AG20443 (cell line): ENCODE data around the gene IKZF3.
"Not testable (repeated sequence)": the region's sequence is repeated elsewhere in the genome, so short reads cannot be mapped to it uniquely, and the experiment has no call there.

Source experiments
- DNase-seq: peaks from one replicate; pipeline ENCODE4 v3.0.0; 2012; ENCODE audit warnings: low spot score, mixed read lengths

IKZF3 gene

DNA sequence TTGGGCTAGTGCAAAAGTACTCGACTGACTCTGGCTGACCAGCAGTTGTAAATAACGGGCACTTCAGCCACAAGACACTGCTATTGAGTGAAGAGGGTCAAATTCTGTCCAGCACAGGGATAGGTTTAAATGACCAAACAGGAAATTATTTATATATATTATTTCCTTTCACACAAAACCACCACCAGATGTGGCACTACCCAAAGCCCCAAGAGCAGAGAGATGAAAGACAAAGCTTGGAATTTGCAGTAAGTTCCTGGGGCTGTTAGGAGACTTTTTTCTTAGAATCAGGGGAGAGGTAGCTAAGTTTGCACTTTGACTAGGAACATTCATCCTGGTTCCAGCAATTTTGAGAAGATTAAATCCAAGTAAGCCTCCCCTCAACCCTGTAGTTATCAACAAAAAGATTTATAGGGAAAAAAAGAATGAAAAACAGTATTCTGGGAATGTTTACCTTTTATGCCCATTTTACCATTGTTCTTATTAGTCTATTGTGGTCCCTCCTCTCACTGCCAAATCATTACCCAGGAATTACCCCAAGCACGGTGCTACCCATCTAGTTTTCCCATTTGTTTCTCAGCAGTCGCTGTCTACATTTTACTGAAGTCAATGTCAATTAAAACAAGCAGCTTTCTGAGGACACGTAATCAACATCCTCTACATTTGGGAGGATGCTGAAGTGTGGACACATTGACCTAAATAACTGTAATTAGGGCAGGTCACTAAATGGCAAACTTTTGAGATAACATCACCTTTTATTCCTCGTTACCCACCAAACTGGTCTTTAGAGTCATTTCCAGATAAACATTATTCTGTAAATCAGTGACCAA, 82.9 kb downstream of the IKZF3 start:
- DNase-seq = no peak

DNA sequence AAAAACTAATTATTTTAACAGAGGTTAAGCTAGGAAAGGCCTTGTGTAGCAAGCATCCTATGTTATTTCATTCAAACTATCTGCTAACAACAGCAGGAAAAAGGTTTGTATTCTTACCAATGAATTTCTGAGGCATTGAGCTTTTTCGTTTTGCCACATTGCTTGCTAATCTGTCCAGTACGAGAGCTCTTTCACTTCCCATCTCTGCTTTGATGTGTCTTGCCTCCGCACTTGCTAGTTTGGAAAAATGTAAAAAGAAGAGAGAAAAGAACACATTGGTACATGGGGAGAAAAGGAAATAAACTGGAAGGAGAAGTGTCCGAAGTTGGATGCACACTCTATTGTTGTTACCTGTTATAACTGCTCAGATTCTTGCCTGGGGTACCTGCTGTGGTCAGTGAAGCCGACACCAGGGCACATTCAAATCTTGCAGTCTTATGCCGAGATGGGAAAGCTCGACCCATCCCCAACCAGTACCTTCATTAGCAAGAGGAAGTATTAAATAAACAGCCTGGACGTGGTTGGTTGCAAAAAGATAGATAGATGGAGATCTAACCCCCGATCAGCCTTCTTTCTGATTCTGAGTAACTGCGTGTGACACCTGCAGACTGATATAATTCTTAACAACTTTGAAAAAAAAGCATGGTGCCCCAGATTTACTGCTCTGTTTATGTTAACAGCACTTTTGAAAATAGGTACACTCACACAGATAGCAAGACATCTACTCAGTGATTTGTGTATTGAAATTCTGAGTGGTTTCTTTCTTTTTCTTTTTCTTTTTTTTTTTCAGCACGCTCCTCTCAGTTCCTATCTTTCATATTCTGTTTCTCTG, 86.4 kb downstream of the IKZF3 start:
- no peak for DNase-seq

DNA sequence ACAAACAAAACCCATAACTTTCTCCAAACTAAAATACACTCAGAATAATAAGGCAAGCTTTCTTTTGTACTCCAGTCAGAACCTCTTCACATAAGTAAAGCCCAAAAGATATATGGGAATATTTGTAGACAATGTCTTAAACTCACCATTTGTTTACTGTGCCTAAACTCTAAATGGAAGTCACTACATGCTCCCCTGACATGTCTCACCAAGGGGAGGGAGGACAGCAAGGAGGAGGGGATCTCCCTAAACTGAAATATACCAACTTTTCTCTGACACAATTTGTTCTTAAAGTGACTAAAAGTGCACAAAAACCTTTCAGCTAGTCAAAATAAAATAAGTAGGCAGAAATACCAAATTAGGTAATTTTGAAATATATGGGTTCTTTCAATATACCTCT, 87.9 kb downstream of the IKZF3 start:
- no peak for DNase-seq

DNA sequence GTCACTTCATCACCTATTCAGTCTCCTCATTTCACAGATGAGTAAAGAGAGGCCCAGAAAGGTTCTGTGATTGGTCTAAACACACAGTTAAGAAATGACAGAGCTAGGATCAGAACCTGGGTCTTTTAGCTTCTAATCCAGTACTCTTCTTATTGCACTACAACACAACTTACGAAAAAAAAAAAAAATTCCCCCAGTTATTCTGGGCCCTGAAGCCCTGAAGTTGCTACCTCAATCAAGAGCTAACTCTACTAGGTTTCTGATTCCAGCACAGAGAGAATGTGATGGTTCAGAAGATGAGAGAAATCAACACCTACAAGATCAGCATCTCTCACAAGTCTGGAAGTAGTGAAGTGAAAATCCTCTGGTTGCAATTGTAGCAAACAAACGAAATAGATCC, 89.1 kb downstream of the IKZF3 start:
- DNase-seq = no peak

DNA sequence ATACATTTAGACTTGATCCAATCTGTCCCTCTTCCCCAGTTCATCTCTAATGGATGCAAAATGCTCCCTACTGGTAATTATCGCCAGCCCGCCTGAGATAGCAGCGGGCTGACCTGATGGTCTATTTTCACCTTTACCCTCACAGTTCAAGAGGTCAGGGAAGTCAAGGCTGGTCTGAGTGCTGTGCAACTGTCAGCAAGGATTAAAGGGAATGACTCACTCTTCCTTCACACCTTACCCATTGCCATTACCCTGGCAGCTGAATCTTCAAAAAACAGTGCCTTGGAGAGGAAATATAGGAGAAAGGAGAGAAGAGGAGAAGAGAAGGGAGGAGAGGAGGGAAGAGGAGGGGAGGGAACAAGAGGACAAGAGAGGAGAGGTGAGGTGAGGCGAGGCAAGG, 90.1 kb downstream of the IKZF3 start:
- DNase-seq = no peak

DNA sequence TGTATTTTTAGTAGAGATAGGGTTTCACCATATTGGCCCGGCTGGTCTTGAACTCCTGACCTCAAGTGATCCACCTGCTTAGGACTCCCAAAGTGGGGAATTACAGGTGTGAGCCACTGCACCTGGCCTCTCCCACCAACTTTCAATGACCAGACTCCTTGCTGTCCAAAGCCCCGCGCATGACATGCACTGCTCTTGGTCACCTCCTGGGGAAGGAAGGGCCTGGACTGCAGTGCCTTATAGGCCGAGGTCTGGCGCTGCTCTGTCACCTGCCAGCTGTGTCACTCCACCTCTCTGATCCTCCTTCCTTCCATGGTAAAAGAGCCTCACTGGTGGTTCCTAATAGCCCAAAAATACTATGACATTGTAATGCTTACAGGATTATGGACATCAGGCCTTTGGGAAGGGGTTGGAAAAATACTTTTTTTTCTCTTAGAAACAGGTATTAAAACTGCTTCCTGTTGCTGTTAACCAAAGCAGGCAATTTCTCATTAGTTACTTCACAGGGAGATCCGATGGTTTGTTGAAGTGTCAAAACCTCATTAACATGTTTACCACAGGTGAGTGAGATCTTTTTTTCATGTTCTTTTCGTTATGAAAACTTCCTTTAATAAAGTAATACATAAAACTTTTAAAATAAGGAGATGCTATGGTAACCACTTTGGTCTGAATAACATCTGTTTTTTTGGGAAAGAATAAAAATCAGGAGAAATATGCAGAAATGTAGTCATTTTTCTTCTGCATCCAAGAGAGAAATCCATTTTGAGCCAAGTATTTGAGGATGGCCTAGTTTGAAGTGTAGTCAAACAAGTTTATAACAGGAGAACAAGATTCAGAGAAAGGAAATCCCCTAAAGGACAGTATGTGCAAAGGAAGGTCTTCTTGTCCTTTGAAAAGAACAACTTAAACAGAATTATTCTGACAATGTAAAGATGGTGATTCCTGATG, 90.9 kb downstream of the IKZF3 start:
- no peak for DNase-seq

DNA sequence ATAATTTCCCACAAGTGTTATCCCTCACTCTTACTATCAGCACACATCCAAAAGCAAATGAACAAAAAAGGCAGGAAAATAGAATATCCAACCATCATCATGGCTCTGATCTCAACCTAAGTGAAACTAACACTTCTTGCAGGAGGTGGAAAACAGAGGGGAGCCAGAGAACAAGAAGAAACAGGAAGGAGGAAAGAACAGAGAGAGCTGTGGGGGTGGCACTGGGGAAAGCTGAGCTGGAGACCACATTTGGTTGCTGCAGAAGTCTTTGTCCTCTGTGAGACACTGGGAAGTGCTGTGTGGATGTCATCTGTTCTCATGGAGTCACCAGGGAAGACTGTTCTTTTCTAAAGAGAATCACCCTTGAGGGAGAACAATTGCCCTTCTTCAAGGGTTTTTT, 91.7 kb downstream of the IKZF3 start:
- DNase-seq = no peak

DNA sequence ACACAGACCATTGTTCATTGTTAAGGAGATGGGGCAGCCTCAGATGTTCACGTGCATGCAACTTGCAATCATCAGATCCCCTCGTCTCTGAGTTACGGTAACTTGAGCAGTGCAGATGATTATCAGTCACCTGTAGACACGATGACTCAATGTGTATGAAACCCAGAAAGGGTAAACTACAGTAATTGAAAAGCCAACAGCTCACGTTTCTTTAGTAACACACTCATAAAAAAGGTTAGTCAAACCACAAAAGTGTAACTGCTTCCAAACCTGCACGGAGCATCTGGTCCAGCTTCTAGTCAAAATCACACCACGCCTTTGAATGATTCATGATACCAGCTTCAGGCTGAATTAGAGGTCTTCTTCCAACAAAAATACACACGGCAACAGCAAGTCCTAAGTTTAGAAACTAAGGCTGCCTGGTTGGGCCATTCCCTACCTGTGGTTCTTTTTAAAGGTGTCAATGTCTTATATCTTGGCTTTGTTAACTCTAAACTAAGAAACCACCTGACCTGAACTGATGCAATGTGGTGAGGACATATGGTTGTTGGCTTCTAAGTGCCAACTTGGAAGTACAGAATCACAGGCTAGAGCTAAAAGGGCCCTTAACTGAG, 94.0 kb downstream of the IKZF3 start:
- DNase-seq = no peak

DNA sequence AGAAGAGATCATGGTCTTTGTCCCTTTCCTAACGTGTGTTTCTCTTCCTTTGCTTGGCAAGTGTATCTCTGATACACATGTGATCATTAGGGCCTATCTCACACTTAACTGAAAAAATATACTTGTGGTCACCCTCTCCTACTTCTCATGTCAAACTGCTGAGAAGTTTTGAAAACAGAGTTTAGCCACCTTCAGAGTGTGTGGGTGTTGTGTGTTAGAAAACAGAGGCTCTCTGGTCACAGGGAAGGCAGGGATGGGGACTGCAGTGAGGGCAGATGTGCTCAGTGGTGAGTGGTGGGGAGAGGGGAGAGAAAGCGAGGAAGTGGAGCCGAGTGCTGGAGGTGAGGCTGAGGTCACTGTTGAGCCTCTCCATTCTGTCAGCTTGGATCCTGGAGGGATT, 97.0 kb downstream of the IKZF3 start:
- no peak for DNase-seq

DNA sequence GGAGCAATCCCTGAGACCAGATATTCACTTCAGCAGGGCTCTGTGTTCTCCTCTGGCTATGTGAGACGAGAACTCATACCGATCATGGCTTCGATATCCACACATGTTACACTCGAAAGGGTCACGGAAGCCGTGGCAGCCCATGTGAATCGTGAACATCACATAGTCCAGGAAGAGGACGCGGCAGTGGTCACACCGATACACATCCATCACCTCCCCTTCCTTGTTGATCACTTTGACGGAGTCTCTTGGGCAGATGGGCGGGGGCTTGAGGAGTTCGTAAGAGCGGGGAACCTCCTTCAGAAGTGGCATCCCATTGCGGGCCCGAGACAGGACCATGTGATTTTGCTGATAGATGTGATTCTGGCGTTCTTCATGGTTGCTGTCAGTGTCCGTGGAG, 98.3 kb downstream of the IKZF3 start:
- DNase-seq = no peak

DNA sequence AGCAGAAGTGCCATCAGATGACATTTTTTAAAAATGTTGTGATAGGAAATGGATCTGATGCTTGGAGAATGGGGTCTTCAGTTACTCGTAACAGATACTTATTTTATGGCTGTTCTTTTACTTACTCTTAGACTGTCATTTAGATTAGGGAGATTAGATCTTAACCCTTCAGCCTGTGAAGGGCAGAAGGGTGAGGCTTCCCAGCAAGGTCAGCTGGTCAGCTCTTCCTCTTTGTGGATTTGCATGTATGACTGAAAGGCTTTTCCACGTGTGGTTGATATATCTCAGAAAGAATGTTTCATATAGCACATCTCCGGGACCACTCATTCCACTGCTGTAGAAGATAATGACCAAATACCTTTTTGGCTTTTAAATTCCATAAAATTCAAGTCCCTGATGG, 98.9 kb downstream of the IKZF3 start:
- no peak for DNase-seq

DNA sequence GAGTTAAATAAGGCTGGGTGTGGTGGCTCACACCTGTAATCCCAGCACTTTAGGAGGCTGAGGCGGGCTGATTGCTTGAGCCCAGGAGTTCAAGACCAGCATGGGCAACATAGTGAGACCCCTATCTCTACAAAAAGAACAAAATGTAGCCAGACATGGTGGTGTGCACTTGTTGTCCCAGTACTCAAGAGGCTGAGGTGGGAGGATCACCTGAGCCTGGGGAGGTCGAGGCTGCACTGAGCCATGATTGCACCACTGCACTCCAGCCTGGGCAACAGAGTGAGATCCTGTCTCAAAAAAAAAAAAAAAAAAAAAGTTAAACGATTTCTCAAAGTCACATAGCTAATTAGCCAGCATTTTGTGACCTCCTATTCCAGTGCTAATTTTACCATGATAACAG, 99.9 kb downstream of the IKZF3 start:
- DNase-seq = not testable (repeated sequence)

DNA sequence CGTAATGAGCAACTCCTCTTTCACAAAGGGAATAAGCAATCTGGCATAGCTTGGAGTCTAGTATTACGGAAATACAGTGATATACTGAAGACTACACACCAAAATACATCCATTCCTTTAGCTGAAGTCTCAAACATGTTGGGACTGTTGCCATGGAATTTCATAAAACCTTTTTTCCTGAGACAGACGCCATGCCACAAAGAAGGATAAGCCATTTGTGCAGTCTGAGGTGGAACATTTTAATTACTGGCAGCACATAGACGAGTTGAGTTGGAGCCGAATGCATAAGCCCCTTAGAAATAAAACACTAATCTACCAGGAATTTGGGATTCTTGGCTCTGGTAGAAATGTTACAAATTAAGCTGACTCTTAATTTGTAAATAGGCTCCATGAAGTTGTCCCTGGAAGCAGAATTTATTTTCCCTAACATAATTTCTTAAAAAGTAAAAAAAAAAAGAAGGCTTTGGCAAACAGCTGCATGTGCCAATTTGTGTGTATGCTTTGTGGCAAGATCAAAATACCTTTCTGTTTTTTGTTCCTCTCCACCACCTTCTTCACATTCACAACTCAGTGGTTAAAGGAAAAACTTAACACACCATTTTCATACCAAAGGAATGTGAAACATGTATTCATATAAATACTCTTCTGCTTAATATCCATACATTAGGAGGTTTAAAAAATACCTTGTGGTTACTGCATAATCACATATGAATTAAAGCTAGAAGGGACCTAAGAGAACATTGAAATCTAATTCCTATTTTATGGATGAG, 100.9 kb downstream of the IKZF3 start:
- no peak for DNase-seq

DNA sequence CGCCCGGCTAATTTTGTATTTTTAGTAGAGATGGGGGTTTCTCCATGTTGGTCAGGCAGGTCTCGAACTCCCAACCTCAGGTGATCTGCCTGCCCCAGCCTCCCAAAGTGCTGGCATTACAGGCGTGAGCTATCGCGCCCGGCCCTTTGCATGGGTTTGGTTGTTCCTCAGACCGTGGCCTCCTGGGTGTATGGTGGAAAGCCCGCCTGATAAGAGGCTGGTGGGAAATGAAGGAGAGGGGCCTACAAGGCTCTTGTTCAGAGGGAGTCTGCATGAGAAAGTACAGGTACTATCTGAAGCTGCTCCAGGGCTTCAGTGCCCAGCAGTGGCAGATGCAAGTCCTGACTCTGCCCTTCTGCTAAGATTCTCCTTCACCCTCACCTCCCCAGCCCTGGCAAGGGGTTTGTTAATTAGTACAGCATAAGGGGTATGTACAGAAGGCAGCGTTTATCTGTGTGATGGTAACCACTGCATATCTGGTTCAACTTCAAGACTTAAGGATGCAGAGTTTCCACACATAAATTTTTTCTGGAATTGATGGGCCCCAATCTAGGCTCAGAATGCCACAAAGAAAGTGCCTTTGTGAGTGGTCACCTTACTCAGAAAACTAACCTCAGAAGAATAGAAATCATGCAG, 102.1 kb downstream of the IKZF3 start:
- no peak for DNase-seq

DNA sequence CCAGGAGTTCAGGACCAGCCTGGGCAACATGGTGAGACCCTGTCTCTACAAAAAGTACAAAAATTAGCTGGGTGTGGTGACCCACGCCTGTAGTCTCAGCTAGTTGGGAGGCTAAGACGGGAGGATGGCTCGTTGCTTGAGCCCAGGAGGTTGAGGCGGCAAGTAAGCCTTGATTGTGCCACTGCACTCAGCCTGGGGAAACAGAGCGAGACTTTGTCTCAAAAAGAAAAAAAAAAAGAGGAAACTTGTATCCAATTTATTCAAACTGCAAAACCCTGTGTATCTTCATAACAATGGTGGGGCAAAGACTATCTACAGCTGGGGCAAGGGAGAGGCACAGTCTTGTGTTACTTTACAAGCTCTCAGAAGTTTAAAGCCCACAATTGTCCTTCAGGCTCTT, 104.9 kb downstream of the IKZF3 start:
- DNase-seq = no peak

DNA sequence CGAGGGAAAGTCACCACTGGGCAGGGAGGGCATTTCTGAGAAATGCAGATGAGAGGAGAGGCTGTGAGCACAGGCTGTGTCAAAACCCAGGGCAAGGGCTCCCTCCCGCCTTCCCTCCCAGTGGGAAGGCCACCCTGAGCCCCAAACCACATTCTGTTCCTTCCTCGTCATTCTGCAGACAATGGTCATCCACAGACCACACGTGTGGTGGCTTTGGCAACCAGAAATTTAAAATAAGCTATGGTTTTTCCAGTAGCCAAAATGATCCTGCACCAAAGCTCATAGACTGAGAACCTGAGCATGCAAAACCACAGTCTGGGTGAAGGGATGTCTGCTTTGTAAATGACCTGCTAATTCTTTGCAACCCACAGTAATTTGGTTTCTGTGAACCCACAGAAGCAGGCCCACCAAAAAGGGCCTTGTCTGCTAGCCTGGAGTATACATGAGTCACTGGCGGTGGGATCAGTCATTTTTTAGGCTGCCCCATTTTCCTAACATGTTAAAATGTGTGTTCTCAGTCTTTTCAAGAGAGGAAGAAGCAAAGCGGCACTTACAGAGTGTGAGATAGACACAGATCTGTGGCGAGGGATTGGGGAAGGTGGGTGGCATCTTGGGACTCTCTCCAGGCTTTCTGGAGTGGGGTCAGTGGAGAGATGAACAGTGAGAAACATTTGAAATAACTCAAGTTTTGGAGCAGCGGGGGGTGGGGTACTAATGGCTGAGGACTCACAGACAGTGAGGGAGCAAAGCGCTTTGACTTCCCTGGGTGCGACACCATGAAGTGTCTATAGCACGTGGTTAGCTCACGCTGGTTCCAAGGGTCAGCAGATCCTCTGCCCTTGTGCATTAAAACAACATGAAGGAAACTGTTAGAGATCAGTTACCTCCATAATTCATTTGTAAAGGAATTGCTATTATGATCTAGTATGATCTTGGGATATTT, 105.9 kb downstream of the IKZF3 start:
- no peak for DNase-seq

DNA sequence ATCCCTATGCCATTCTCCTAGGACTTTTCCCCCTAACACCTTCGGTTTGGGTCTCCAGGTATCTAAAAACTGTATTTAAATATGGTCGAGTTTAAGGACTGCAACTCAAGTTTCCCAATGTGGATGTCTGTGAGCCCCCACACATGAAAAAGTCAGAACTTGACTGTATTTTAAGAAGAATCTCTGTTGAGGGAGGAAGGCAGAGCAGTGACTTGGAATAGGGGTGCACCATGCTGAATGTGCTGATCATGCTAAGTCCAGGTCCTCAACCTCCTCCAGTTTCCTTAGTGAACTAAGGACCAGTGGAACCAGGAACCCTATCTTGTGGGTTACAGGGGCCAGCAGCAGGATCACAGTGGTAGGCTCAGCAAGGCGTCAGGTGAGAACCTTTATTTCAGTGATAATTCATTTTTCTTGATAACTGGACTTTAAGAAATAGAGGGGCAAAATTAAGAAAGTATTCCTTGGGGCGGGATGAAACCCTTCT, 106.9 kb downstream of the IKZF3 start:
- no peak for DNase-seq

DNA sequence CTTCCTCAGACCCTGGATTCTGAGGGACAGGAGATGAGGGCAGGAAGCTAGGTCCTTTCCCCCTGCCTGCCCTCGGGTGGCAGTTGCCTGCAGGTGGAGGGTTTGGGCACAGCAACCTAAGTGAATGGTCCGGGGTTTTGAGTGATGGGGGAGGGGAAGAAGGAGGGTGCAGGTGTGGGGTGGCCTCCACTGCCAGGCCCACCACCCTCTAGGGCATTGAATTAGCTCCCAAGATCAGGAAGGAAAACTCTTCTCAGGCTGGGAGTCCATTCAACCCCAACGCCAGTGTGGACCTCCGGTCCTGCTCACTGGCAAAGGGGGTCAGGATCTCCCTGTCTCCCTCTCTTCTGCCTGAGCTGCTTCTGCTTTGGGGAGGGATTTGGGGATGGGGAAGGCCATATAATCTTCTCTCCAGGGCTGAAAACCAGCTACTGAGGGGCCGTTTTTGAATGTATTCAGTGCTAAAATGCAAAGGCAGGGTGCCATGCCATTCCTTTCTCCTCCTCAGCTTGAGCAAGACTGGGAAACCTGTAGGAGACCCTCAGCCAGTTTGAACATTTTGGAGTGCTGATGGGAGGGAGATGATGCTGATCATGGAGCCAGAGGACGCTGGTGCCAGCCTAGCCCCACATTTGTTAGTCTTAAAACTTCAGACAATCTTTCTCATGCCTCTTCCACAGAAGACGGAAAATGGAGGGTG, 107.6 kb downstream of the IKZF3 start:
- no peak for DNase-seq
